ENCODE data around the gene RBM15B.

DNA sequence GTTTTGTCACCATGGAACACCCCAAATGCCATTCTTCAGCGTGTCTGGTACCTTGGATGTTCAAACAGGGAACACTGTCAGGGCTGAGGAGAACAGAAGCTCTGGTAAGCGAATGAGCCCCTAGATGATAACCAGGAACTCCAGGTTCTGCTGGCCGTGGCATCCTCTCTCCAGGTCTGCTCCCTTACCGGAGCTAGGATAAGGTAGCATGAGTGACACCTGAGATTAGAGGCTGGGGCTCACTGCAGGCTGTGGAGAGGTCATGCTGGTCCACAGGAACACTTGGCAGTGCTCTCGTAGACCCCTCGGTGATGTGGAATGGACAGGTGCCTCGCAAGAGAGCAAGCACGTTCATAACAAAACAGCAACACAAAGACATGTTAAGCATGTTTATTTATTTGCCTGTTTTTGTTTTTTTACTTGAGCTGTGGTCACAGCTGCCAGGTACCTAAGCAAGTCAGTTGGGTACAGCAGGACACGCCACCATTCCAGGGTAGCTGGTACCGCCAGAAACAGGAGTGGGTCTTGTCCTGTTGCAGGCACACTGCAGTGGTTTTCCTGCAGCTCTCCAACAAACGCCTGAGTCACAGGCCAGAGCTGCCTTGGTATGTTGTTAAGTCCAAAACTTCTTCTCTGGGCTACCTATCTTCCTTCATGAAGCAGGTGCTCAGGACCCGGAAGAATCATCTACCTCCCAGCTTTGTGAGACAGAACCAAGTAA, 4.6 kb downstream of the RBM15B start:
- no peak for TF ChIP-seq POLR2A (IDR thresholded peaks at IDR 0.05)
- TF ChIP-seq CTCF (IDR thresholded peaks at IDR 0.05) = no peak

All from esophagus squamous epithelium (tissue), 4 donors.